GM12873 (cell line): Measurements from ENCODE around the gene MLH1.

Source experiments
- CTCF ChIP-seq: IDR thresholded peaks from 2 replicates; pipeline ENCODE4 v1.5.1; 2012; ENCODE audit warnings: low read depth, mild to moderate bottlenecking, moderate library complexity, low read length, control low read depth; ENCODE audit not compliant: insufficient read depth; ENCODE audit errors: missing control alignments

Gene MLH1

GRCh38 chr3:36965440-36965839, 27.9 kb upstream of the MLH1 start:
- no peak for TF ChIP-seq CTCF

- no peak for TF ChIP-seq CTCF
These were observed 24.2 kb upstream of the MLH1 start for GRCh38 chr3:36969085-36969484.

- no peak for TF ChIP-seq CTCF
These were observed 23.5 kb upstream of the MLH1 start for GRCh38 chr3:36969540-36970432.

- no peak for TF ChIP-seq CTCF
These were observed 21.2 kb upstream of the MLH1 start for GRCh38 chr3:36972163-36972562.

GRCh38 chr3:36973139-36973538, 20.2 kb upstream of the MLH1 start:
- TF ChIP-seq CTCF, result no peak

- TF ChIP-seq CTCF, result no peak
These were observed 12.3 kb upstream of the MLH1 start for GRCh38 chr3:36981006-36981405.

GRCh38 chr3:36988356-36988755, 5.0 kb upstream of the MLH1 start:
- no peak for TF ChIP-seq CTCF
